Measurements from ENCODE around the gene COL4A6.
A peak's percentile ranks its signal among the peaks of the same experiment; 100 is the strongest.
"Not testable (repeated sequence)": the region's sequence is repeated elsewhere in the genome, so short reads cannot be mapped to it uniquely, and the experiment has no call there.

COL4A6 gene

GRCh38 chrX:108438110-108438623, at the start of gene COL4A6:
COL4A6 (minus strand) TSS chrX:108438422; CDS start chrX:108438196, 226 bp downstream.
- FAIRE-seq (no peak), DNase-seq (ENCODE audit: insufficient read length, low spot score) (no peak)
- TF ChIP-seq CTCF (IDR thresholded peaks at IDR 0.05; ENCODE audit: insufficient read depth, missing control alignments), result no peak

- FAIRE-seq (no peak), DNase-seq (ENCODE audit: insufficient read length, low spot score) (no peak)
- no peak for TF ChIP-seq CTCF (IDR thresholded peaks at IDR 0.05; ENCODE audit: insufficient read depth, missing control alignments)
Observed at GRCh38 chrX:108485960-108486359, 47.7 kb upstream of the COL4A6 start.

GRCh38 chrX:108484251-108484650, 46.0 kb upstream of the COL4A6 start:
- no peak for FAIRE-seq
- no peak for DNase-seq (ENCODE audit: insufficient read length, low spot score)
- TF ChIP-seq CTCF (IDR thresholded peaks at IDR 0.05; ENCODE audit: insufficient read depth, missing control alignments), result no peak

GRCh38 chrX:108481528-108481927, 43.3 kb upstream of the COL4A6 start:
- not testable (repeated sequence) for DNase-seq (ENCODE audit: insufficient read length, low spot score); FAIRE-seq

GRCh38 chrX:108473979-108474378, 35.8 kb upstream of the COL4A6 start:
- FAIRE-seq (no peak), DNase-seq (ENCODE audit: insufficient read length, low spot score) (no peak)
- no peak for TF ChIP-seq CTCF (IDR thresholded peaks at IDR 0.05; ENCODE audit: insufficient read depth, missing control alignments)

- FAIRE-seq (no peak), DNase-seq (ENCODE audit: insufficient read length, low spot score) (no peak)
- TF ChIP-seq CTCF (IDR thresholded peaks at IDR 0.05; ENCODE audit: insufficient read depth, missing control alignments), result no peak
Observed at GRCh38 chrX:108468486-108468885, 30.3 kb upstream of the COL4A6 start.

GRCh38 chrX:108464604-108465003, 26.4 kb upstream of the COL4A6 start:
- FAIRE-seq (no peak), DNase-seq (ENCODE audit: insufficient read length, low spot score) (no peak)
- TF ChIP-seq CTCF (IDR thresholded peaks at IDR 0.05; ENCODE audit: insufficient read depth, missing control alignments), result no peak

- no peak for TF ChIP-seq CTCF (IDR thresholded peaks at IDR 0.05; ENCODE audit: insufficient read depth, missing control alignments)
- DNase-seq (ENCODE audit: insufficient read length, low spot score) (no peak), FAIRE-seq (peak; percentile 51)
Observed at GRCh38 chrX:108456971-108457477, 18.8 kb upstream of the COL4A6 start.

Data from D721Med (cell line).